ENCODE data around the gene LANCL2. TPM values are rescaled to one million over a fixed set of nuclear protein-coding genes. Genes with fewer than 3 reads are reported as not detected.

The LANCL2 gene
- total and polyA plus RNA-seq, 9 of the 15 experiments (the other 6 are each of a cell fraction or from before 2014, with no cell fraction given), result 5.3 to 18.5 (median 13.5) TPM

DNA sequence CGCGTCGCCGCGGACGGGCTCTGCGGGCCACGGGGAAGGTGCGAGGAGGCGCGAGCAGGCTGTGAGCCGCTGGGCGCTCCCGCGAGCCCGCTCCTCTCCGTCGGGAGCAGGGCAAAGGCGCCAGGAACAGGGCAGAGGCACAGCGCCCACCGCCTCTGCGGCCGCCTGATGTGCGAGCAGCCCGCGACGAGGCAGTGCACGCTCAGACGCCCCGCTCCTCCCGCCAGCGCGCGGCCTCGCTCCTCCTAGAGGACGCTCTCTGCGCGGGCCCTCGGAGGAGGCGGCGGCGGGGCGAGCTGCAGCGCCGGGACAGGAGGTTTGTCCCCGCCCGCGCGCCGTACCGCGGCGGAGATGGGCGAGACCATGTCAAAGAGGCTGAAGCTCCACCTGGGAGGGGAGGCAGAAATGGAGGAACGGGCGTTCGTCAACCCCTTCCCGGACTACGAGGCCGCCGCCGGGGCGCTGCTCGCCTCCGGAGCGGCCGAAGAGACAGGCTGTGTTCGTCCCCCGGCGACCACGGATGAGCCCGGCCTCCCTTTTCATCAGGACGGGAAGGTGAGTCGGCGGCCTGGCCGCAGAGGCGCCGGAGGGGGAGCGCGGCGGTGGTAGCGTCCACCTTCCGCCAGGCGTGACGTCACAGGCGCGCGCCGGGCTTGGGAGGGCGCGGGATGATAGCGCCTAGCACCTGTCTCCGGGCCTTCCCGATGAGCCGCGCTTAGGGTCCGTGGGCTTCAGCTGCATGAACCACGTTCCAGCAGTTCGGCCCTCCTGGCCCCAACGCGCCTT, 731 bp downstream of the LANCL2 start (continued):
- TF ChIP-seq, protein P1, sequence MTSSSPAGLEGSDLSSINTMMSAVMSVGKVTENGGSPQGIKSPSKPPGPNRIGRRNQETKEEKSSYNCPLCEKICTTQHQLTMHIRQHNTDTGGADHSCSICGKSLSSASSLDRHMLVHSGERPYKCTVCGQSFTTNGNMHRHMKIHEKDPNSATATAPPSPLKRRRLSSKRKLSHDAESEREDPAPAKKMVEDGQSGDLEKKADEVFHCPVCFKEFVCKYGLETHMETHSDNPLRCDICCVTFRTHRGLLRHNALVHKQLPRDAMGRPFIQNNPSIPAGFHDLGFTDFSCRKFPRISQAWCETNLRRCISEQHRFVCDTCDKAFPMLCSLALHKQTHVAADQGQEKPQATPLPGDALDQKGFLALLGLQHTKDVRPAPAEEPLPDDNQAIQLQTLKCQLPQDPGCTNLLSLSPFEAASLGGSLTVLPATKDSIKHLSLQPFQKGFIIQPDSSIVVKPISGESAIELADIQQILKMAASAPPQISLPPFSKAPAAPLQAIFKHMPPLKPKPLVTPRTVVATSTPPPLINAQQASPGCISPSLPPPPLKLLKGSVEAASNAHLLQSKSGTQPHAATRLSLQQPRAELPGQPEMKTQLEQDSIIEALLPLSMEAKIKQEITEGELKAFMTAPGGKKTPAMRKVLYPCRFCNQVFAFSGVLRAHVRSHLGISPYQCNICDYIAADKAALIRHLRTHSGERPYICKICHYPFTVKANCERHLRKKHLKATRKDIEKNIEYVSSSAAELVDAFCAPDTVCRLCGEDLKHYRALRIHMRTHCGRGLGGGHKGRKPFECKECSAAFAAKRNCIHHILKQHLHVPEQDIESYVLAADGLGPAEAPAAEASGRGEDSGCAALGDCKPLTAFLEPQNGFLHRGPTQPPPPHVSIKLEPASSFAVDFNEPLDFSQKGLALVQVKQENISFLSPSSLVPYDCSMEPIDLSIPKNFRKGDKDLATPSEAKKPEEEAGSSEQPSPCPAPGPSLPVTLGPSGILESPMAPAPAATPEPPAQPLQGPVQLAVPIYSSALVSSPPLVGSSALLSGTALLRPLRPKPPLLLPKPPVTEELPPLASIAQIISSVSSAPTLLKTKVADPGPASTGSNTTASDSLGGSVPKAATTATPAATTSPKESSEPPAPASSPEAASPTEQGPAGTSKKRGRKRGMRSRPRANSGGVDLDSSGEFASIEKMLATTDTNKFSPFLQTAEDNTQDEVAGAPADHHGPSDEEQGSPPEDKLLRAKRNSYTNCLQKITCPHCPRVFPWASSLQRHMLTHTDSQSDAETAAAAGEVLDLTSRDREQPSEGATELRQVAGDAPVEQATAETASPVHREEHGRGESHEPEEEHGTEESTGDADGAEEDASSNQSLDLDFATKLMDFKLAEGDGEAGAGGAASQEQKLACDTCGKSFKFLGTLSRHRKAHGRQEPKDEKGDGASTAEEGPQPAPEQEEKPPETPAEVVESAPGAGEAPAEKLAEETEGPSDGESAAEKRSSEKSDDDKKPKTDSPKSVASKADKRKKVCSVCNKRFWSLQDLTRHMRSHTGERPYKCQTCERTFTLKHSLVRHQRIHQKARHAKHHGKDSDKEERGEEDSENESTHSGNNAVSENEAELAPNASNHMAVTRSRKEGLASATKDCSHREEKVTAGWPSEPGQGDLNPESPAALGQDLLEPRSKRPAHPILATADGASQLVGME (CRISPR knock-in tag; IDR thresholded peaks at IDR 0.05), result peak; percentile 77
- TF ChIP-seq ZNF695 (CRISPR knock-in tag; IDR thresholded peaks at IDR 0.05), result no peak
- TF ChIP-seq ZNF449 (CRISPR knock-in tag; IDR thresholded peaks at IDR 0.05), result no peak
- no peak for TF ChIP-seq ZNF174 (CRISPR knock-in tag; IDR thresholded peaks at IDR 0.05)
- no peak for TF ChIP-seq ZNF699 (CRISPR knock-in tag; IDR thresholded peaks at IDR 0.05; ENCODE audit: insufficient replicate concordance)
- no peak for TF ChIP-seq ZNF668 (CRISPR knock-in tag; IDR thresholded peaks at IDR 0.05)
- TF ChIP-seq, protein P2, sequence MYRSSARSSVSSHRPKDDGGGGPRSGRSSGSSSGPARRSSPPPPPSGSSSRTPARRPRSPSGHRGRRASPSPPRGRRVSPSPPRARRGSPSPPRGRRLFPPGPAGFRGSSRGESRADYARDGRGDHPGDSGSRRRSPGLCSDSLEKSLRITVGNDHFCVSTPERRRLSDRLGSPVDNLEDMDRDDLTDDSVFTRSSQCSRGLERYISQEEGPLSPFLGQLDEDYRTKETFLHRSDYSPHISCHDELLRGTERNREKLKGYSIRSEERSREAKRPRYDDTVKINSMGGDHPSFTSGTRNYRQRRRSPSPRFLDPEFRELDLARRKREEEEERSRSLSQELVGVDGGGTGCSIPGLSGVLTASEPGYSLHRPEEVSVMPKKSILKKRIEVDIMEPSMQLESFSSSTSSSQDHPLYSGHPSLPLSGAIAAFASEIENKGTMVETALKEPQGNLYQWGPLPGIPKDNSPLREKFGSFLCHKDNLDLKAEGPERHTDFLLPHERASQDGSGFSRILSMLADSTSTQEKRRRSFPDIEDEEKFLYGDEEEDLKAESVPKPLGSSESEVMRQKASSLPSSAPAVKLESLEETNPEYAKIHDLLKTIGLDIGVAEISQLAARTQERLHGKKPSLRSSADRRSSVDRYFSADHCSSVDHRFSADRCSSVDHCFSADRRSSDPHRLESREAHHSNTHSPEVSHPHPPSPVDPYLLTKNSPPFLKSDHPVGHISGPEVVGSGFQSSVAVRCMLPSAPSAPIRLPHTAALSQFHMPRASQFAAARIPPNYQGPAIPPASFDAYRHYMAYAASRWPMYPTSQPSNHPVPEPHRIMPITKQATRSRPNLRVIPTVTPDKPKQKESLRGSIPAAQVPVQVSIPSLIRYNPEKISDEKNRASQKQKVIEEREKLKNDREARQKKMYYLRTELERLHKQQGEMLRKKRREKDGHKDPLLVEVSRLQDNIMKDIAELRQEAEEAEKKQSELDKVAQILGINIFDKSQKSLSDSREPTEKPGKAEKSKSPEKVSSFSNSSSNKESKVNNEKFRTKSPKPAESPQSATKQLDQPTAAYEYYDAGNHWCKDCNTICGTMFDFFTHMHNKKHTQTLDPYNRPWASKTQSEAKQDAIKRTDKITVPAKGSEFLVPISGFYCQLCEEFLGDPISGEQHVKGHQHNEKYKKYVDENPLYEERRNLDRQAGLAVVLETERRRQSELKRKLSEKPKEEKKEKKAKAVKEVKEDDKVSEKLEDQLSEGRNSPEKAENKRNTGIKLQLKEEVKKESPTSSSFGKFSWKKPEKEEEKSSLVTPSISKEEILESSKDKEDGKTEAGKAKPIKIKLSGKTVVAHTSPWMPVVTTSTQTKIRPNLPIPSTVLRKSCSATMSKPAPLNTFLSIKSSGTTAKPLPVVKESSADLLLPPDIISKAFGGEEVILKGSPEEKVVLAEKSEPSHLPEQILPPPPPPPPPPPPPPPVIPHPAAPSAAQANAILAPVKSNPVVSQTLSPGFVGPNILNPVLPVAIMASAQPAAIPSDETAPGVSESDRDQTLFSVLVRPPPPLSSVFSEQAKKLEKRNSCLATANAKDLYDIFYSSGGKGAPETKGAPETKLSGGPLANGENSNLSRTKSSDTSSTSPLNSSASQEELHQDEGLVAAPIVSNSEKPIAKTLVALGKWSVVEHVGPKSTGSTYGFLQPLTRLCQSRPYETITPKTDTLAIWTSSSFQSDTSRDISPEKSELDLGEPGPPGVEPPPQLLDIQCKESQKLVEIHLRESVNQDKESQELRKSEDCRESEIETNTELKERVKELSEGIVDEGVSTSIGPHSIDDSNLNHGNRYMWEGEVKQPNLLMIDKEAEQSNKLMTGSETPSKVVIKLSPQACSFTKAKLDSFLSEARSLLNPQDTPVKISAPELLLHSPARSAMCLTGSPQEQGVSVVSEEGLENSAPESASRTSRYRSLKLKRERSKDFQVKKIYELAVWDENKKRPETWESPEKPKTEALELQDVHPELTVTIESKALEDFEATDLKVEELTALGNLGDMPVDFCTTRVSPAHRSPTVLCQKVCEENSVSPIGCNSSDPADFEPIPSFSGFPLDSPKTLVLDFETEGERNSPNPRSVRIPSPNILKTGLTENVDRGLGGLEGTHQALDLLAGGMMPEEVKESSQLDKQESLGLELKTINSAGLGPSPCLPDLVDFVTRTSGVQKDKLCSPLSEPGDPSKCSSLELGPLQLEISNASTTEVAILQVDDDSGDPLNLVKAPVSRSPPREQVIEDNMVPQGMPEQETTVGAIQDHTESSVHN (IDR thresholded peaks at IDR 0.05; ENCODE audit: borderline replicate concordance in 1 of 2, low read depth in 1 of 2), result no peak
- no peak for TF ChIP-seq ZNF3 (CRISPR knock-in tag; IDR thresholded peaks at IDR 0.05)
- TF ChIP-seq BRCA1 (IDR thresholded peaks at IDR 0.05), result no peak
- TF ChIP-seq BRCA1 (CRISPR knock-in tag; IDR thresholded peaks at IDR 0.05), result no peak
- no peak for TF ChIP-seq ZNF785 (CRISPR knock-in tag; IDR thresholded peaks at IDR 0.05)
